ENCODE data around the gene ACP6. TPM values are rescaled to one million over a fixed set of nuclear protein-coding genes. Genes with fewer than 3 reads are reported as not detected.
A peak's percentile ranks its signal among the peaks of the same experiment; 100 is the strongest.

Gene ACP6
- total and polyA plus RNA-seq, 2 of the 13 experiments (the other 11 are each of a cell fraction or from before 2014, with no cell fraction given), result 18.1 to 33.7 TPM

DNA sequence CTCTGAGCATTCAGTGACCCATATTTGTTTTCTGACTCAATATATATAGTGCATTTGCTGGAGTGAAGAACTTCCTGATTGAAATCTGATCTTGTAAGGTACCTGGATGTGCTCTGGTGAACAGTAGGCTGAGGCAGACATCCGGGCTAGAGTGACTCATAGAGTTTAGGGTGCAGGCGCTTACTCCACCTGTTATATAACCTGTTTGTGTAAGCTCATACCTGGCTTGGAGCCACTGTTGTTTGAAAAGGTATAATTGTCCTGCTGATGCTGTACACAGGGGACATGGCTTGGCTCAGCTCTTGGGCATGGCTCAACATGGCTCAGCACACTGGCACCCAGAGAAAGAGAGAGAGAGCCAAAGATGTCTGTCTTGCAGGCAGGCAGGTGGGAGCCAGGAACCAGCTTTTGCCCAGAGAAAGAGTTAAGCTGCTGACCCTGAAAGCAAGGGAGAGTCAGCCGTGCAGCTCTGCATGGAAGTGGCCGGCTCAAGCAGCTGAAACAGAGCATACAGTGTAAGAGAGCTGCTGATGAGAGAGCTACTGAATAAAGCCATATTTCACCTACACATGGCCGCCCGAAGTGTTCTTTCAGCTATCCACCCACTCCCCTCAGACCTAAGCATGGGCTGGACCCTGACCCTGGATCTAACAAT, 46.9 kb upstream of the ACP6 start (continued):
- TF ChIP-seq PAXIP1 (CRISPR knock-in tag; conservative IDR thresholded peaks at IDR 0.05) (peak; percentile 50; the same call in 1 of the 2 replicates), SOX5 (CRISPR knock-in tag; IDR thresholded peaks at IDR 0.05; ENCODE audit: borderline replicate concordance) (peak; percentile 94), ZNF883 (CRISPR knock-in tag; IDR thresholded peaks at IDR 0.05; ENCODE audit: not compliant biosample characterization) (no peak), SIX4 (CRISPR knock-in tag; IDR thresholded peaks at IDR 0.05) (peak; percentile 88), KMT2B (CRISPR knock-in tag; IDR thresholded peaks at IDR 0.05) (no peak), KAT8 (CRISPR knock-in tag; IDR thresholded peaks at IDR 0.05) (no peak), HIC2 (CRISPR knock-in tag; IDR thresholded peaks at IDR 0.05; ENCODE audit: low read depth) (peak; percentile 42; the same call in 1 of the 2 replicates), FOXA1 (IDR thresholded peaks at IDR 0.05) (no peak), FOXA1 (CRISPR knock-in tag; IDR thresholded peaks at IDR 0.05) (peak; percentile 32; the same call in 1 of the 2 replicates)
- TF ChIP-seq, protein P1, sequence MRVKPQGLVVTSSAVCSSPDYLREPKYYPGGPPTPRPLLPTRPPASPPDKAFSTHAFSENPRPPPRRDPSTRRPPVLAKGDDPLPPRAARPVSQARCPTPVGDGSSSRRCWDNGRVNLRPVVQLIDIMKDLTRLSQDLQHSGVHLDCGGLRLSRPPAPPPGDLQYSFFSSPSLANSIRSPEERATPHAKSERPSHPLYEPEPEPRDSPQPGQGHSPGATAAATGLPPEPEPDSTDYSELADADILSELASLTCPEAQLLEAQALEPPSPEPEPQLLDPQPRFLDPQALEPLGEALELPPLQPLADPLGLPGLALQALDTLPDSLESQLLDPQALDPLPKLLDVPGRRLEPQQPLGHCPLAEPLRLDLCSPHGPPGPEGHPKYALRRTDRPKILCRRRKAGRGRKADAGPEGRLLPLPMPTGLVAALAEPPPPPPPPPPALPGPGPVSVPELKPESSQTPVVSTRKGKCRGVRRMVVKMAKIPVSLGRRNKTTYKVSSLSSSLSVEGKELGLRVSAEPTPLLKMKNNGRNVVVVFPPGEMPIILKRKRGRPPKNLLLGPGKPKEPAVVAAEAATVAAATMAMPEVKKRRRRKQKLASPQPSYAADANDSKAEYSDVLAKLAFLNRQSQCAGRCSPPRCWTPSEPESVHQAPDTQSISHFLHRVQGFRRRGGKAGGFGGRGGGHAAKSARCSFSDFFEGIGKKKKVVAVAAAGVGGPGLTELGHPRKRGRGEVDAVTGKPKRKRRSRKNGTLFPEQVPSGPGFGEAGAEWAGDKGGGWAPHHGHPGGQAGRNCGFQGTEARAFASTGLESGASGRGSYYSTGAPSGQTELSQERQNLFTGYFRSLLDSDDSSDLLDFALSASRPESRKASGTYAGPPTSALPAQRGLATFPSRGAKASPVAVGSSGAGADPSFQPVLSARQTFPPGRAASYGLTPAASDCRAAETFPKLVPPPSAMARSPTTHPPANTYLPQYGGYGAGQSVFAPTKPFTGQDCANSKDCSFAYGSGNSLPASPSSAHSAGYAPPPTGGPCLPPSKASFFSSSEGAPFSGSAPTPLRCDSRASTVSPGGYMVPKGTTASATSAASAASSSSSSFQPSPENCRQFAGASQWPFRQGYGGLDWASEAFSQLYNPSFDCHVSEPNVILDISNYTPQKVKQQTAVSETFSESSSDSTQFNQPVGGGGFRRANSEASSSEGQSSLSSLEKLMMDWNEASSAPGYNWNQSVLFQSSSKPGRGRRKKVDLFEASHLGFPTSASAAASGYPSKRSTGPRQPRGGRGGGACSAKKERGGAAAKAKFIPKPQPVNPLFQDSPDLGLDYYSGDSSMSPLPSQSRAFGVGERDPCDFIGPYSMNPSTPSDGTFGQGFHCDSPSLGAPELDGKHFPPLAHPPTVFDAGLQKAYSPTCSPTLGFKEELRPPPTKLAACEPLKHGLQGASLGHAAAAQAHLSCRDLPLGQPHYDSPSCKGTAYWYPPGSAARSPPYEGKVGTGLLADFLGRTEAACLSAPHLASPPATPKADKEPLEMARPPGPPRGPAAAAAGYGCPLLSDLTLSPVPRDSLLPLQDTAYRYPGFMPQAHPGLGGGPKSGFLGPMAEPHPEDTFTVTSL (CRISPR knock-in tag; IDR thresholded peaks at IDR 0.05; ENCODE audit: borderline replicate concordance), result peak; percentile 54; the same call in 1 of the 2 replicates
- TF ChIP-seq, protein P2, sequence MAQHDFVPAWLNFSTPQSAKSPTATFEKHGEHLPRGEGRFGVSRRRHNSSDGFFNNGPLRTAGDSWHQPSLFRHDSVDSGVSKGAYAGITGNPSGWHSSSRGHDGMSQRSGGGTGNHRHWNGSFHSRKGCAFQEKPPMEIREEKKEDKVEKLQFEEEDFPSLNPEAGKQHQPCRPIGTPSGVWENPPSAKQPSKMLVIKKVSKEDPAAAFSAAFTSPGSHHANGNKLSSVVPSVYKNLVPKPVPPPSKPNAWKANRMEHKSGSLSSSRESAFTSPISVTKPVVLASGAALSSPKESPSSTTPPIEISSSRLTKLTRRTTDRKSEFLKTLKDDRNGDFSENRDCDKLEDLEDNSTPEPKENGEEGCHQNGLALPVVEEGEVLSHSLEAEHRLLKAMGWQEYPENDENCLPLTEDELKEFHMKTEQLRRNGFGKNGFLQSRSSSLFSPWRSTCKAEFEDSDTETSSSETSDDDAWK (CRISPR knock-in tag; IDR thresholded peaks at IDR 0.05), result no peak
- TF ChIP-seq, protein P3, sequence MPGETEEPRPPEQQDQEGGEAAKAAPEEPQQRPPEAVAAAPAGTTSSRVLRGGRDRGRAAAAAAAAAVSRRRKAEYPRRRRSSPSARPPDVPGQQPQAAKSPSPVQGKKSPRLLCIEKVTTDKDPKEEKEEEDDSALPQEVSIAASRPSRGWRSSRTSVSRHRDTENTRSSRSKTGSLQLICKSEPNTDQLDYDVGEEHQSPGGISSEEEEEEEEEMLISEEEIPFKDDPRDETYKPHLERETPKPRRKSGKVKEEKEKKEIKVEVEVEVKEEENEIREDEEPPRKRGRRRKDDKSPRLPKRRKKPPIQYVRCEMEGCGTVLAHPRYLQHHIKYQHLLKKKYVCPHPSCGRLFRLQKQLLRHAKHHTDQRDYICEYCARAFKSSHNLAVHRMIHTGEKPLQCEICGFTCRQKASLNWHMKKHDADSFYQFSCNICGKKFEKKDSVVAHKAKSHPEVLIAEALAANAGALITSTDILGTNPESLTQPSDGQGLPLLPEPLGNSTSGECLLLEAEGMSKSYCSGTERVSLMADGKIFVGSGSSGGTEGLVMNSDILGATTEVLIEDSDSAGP (CRISPR knock-in tag; IDR thresholded peaks at IDR 0.05; ENCODE audit: borderline replicate concordance), result peak; percentile 17; the same call in 1 of the 2 replicates
- TF ChIP-seq, protein P4, sequence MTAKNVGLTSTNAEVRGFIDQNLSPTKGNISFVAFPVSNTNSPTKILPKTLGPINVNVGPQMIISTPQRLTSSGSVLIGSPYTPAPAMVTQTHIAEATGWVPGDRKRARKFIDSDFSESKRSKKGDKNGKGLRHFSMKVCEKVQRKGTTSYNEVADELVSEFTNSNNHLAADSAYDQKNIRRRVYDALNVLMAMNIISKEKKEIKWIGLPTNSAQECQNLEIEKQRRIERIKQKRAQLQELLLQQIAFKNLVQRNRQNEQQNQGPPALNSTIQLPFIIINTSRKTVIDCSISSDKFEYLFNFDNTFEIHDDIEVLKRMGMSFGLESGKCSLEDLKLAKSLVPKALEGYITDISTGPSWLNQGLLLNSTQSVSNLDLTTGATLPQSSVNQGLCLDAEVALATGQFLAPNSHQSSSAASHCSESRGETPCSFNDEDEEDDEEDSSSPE (CRISPR knock-in tag; IDR thresholded peaks at IDR 0.05), result no peak
